Fibroblast of peridontal ligament (primary cell): ENCODE results near the gene PLEKHA6.

Source experiments
- DNase-seq: peaks from one replicate; pipeline ENCODE4 v3.0.0-alpha.2; 2010; ENCODE audit errors: extremely low read depth

PLEKHA6 gene

DNA sequence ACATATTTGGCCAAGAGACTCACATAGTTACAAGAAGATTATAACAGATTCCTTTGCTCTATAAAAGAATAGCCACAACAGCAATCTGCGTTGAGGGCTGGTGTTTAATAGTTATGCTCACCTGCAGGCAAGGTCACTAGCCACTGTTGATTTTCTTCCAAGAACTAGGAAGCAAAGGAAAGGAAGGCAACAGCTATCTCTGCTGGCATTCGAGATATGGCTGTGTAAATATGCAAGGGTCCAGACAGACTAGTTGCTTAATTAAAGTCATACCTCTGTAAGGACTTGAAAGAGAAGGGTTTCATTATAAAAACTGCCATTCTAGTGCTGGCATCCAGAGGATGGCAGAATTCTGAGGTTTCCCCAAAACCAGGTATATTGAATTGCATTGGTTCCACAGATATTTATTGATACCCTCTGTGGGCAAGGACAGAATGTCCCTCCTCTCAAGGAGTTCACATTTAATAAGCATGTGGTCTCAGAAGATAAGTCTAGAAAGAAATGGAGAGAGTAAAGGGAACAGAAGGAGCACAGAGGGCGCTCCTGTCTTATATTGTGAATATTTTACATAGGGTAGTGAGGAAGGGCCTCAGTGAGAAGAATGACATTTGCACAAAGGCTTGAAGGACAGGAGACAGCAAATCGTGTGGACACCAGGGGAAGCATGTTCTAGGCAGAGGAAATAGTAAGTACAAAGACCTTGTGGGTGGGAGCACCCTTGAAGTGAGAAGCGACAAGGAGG, 23.6 kb upstream of the PLEKHA6 start:
- DNase-seq = no peak

- DNase-seq = no peak
Observed at GRCh38 chr1:204382714-204383083, 23.0 kb upstream of the PLEKHA6 start.

- no peak for DNase-seq
Observed at GRCh38 chr1:204380293-204380831, 20.6 kb upstream of the PLEKHA6 start.

DNA sequence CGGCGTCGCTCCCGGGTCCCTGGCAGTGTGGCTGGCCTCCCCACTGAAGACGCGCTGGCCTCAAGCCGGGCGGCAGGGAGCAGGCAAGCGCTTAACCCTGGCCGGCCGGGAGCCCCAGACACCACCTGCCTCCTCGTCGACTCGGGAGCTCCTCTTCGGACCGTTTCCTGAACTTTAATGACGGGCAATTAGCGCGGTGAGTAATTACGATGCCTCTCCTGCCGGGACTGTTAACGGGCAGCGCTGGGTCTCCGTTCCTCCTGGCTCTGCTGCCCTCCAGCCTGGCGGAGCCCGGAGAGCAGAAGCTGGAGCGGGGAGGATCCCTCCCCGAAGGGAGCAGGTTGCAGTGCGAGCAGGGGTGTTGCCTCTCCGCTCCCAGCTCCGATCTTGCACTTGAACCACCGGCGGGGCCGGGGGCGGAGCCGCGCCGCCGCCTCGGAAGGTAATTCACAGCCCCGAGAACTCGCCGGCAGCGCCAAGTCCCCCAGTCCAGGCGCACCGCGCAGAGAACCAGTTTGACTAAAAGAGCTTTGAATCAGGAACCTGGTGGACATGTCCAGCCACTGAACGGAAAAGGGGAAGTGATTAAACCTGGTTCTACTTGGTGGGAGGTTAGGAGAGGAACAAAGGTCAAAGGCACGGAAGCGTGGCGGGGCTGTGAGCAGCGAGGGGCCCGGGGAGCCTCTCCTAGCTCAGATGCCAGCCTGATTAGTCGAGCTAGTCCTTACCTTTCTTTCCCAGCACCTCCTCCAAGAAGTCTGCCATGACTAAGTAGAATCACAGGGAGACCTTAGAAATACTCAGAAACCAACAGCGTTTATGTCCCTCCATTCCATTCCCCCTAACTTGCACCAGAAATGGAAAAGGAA, 18.3 kb upstream of the PLEKHA6 start:
- DNase-seq = no peak

DNA sequence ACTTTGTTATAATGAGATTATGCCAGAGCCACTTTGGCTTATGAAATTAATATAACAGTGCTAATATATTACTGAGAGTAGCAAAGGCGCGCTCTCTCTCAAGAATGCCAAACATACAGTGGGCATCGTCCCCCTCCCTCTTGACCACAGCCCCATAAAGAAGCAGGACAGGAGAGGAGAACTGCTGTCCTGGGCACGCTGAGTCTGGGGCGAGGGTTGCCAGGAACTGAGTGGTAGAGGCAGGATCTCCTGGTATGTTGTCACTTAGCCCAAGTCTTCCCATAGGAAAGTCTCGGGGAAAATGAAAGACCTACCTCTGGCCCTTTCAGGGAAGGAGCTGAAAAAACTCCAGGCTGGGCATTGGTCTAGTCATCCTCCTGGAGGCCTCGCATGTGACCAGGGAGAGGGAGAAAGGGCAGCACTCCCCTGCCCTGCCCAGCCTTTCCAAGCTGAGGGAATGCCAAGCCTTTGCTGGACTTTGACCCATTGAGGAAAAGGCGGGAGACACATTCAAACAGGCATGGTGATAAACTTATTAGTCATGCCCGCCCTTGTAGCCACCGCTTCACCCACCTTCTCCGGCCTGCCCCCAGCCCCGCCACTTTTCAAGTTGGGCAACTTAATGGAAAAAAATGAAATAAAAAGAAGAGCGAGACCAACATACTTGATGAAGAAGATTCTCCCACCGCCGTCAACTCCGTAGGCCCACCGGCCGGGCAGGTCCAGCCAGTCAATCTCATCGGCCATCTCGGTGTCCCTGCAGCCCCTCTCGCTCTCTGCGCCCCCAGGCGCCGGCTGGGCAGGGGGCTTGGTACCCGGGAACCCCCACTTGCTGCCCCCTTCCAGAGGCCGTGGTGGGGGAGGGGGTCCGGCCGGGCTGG, 17.4 kb upstream of the PLEKHA6 start:
- DNase-seq = no peak

GRCh38 chr1:204376465-204376864, 16.7 kb upstream of the PLEKHA6 start:
- no peak for DNase-seq

DNA sequence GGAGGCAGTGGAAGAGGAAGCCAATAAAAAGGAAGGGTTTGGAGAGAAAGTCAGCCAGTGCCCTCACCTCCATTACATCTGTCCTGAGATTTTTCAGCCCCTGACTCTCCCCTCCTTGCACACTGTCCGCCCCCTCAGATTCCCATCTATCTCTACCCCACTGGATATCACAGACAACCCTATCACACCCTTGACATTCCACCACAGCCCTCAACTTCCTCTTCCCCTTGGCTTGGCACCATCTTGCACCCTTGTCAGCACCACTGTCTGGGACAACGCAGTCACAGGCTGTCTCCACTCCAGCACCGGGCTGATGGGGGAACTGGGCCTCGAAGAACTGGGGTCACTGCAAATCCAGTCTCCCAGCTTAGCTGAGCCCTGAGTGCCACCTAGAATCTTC, 14.2 kb upstream of the PLEKHA6 start:
- DNase-seq = no peak

DNA sequence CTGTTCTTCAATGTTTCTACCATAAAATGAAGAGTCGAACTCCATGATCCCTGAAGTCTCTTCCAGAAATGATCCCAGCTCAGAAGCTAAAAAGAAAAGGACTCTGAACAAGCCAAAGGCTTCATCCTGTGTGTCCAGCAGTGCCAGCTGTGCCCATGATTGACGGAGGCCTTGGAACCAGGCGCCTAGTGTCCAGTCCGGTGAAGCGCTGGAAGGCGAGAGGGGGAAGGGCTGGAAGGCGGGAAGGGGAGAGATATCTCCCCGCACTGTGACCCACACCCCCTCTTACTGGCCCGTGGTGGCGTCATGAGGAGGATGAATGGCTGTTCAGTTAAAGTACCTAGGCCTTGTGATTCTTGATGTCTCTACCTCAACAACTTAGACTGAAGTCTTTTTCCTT, 10.4 kb upstream of the PLEKHA6 start:
- no peak for DNase-seq

GRCh38 chr1:204368996-204369726, 9.4 kb upstream of the PLEKHA6 start:
- DNase-seq = no peak

DNA sequence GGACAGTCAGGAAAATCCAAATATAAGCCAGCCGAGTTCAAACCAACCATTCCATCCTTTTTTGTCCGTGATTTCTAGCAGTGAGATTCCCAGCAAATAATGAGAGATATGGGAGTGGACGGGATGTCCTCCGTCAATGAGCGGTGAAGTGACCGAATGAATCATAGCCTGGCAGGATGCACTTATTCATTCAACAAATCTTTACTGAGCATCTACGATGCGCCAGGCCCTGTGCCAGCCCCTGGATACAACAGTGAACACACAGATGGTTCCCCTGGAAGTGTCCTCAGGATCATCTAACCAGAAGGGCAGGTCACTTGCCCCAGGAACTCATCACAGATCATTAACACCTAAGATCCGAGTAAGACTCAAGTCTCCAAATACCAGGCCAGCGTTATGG, 8.2 kb upstream of the PLEKHA6 start:
- no peak for DNase-seq

DNA sequence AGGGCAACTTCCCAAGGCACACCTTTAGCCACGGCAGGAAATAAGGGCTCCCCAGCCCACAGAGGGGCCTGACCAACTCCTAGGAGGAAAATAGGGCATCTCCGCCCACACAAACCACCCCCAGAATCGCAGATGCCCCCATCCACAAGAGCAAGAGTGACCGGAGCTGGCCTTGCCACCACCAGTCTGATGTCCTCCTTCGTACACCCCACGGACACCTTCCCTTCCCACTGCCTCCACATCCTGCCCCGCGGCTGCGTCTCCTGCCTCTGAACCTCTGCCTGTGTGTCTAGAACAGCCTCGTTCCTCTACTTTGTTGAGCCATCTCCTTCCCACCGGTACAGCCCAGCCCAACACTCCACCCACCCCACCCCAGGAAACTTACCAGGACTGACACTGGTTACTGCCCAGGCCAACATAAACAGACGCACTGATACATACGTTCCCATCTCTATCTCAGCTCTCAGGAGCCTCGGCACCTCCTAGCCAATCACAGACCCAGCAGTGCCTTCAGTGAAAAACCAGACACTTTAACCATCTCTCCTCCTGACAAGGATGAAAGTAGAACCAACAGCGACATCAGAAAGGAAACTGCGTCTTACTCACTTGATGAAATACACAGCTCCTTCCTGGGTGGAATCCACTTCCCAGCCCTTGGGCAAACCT, 7.6 kb upstream of the PLEKHA6 start:
- no peak for DNase-seq

DNA sequence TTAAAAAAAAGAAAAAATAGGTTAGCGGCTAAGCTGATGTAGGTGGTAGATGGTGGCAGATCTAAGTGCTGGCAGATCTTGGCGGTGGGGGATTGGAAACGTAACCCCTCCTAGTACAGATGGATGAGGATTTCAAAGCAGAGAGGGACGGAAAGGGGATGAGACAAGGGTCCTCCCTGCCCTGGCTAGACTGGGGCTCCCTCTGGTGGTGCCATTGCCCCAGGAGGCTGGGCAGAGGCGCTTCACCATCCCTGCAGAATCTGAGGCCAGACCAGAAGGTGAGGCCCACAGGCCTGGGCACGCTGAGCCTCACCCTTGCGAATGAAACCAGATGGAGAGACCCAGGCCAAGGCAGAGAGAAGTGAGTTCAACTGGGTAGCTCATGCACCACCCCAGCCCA, 7.0 kb upstream of the PLEKHA6 start:
- no peak for DNase-seq

GRCh38 chr1:204363335-204364114, 3.8 kb upstream of the PLEKHA6 start:
- peak; percentile 79 for DNase-seq

DNA sequence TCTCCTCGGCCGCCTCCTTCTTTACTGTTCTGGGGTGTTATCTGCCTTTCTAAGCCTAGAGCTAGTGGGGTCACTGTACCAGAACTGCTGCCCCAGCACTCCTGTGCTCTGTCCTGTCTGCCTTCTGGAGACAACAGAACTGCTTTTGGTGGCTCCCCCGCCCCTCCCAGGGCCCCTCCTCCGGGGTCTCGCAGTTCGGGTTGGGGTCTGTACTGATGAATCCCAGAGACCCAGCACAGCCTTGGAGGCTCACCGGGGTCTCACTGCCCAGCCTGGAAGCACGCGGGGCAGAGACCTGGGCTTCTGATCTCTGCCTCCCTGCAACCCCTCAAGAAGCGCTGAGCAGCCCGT, 3.2 kb upstream of the PLEKHA6 start:
- DNase-seq = no peak

GRCh38 chr1:204361781-204362180, 2.1 kb upstream of the PLEKHA6 start:
- no peak for DNase-seq

- DNase-seq = no peak
Observed at GRCh38 chr1:204361341-204361771, 1.6 kb upstream of the PLEKHA6 start.

GRCh38 chr1:204360314-204360713, 585 bp upstream of the PLEKHA6 start:
- no peak for DNase-seq

GRCh38 chr1:204359131-204359473, 627 bp downstream of the PLEKHA6 start:
- DNase-seq = no peak

GRCh38 chr1:204358605-204359004, 1.1 kb downstream of the PLEKHA6 start:
- no peak for DNase-seq
